ENCODE results near the gene C1QTNF12.

The C1QTNF12 gene

GRCh38 chr1:1260843-1261560, 14.5 kb upstream of the C1QTNF12 start:
- DNase-seq (ENCODE audit: low spot score), result no peak
- in situ Hi-C loops (cut with MboI; ENCODE audit: low pct_unique_long_range_greater_than_20kb, low sequenced_read_pairs, unreplicated experiment), result no loop called here
- no peak for TF ChIP-seq CTCF (IDR thresholded peaks at IDR 0.05; ENCODE audit: extremely low read depth, insufficient read depth, missing control alignments)

- in situ Hi-C loops (cut with MboI; ENCODE audit: low pct_unique_long_range_greater_than_20kb, low sequenced_read_pairs, unreplicated experiment), result no loop called here
- no peak for TF ChIP-seq CTCF (IDR thresholded peaks at IDR 0.05; ENCODE audit: extremely low read depth, insufficient read depth, missing control alignments)
- DNase-seq (ENCODE audit: low spot score), result no peak
Measured at GRCh38 chr1:1259951-1260600, 13.6 kb upstream of the C1QTNF12 start.

GRCh38 chr1:1259540-1259939, 13.0 kb upstream of the C1QTNF12 start:
- no peak for TF ChIP-seq CTCF (IDR thresholded peaks at IDR 0.05; ENCODE audit: extremely low read depth, insufficient read depth, missing control alignments)
- DNase-seq (ENCODE audit: low spot score), result no peak
- in situ Hi-C loops (cut with MboI; ENCODE audit: low pct_unique_long_range_greater_than_20kb, low sequenced_read_pairs, unreplicated experiment), result no loop called here

- in situ Hi-C loops (cut with MboI; ENCODE audit: low pct_unique_long_range_greater_than_20kb, low sequenced_read_pairs, unreplicated experiment), result no loop called here
- TF ChIP-seq CTCF (IDR thresholded peaks at IDR 0.05; ENCODE audit: extremely low read depth, insufficient read depth, missing control alignments), result no peak
- no peak for DNase-seq (ENCODE audit: low spot score)
Measured at GRCh38 chr1:1259119-1259488, 12.6 kb upstream of the C1QTNF12 start.

- no peak for TF ChIP-seq CTCF (IDR thresholded peaks at IDR 0.05; ENCODE audit: extremely low read depth, insufficient read depth, missing control alignments)
- DNase-seq (ENCODE audit: low spot score), result no peak
- in situ Hi-C loops (cut with MboI; ENCODE audit: low pct_unique_long_range_greater_than_20kb, low sequenced_read_pairs, unreplicated experiment), result no loop called here
Measured at GRCh38 chr1:1256956-1257871, 10.7 kb upstream of the C1QTNF12 start.

GRCh38 chr1:1255611-1256010, 9.1 kb upstream of the C1QTNF12 start:
- in situ Hi-C loops (cut with MboI; ENCODE audit: low pct_unique_long_range_greater_than_20kb, low sequenced_read_pairs, unreplicated experiment), result no loop called here
- DNase-seq (ENCODE audit: low spot score), result no peak
- TF ChIP-seq CTCF (IDR thresholded peaks at IDR 0.05; ENCODE audit: extremely low read depth, insufficient read depth, missing control alignments), result no peak

Data from GM13977 (cell line).